Left renal pelvis (tissue), 4 donors: ENCODE results near the gene PRMT3. TPM values are rescaled to one million over a fixed set of nuclear protein-coding genes. Genes with fewer than 3 reads are reported as not detected.
"Not testable (repeated sequence)": the region's sequence is repeated elsewhere in the genome, so short reads cannot be mapped to it uniquely, and the experiment has no call there.

Experiments used
- DNase-seq, 4 donors: peaks; one replicate each; pipeline ENCODE4 v3.0.0-alpha.2; 2013; ENCODE audit warnings: low read depth in 4 of 4, low spot score in 3 of 4
- polyA plus RNA-seq, 4 donors: library from polyadenylated mRNA; unstranded; fragments of 120-200 nt; gene quantifications; one replicate each; pipeline ENCODE4 v1.2.1, GENCODE V29; 2013; ENCODE audit not compliant: insufficient read length in 4 of 4

PRMT3 gene
- polyA plus RNA-seq, 4 donors, result 16.4 to 19.2 (median 18.2) TPM

- DNase-seq, result no peak
These were observed 109.7 kb downstream of the PRMT3 start for GRCh38 chr11:20497124-20497792.

DNA sequence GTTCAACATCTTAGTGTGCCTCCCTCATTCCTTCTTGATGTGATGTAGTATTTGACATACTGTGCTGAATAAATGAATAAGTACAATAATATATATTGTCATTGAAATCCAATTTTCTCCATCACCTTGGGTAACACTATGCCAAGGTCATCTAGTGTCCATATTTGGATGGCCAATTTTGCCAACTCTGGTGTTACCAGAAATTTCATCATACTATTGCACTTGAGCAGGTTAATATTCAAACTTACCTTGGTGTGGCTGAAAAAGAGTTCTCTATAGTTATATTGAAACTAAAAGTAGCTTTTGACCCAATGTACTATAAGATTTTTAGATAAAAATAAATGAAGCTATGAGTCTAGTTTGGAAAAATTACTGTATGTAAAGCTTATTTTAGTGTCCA is 113.7 kb downstream of the PRMT3 start:
- DNase-seq, result no peak

DNA sequence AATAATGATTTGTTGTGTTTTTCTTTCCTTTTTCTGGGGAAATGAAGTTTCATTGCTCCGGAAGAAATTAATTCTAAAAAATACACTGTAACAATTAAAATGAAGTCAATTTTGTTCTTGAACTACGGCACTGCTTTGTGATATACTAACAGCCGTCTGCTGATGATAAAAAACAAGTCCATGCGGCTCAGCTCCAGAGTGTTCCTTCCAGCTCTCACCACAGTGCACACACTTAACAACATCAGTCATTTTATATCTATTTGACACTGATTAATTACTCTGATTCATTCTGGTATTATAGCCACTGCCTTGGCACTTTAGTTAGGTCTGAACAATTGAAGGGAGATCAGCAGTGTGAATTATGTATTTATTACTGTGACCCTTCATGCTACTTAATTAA is 114.5 kb downstream of the PRMT3 start:
- DNase-seq, result no peak

GRCh38 chr11:20511982-20512381 is 124.5 kb downstream of the PRMT3 start:
- DNase-seq, result no peak

DNA sequence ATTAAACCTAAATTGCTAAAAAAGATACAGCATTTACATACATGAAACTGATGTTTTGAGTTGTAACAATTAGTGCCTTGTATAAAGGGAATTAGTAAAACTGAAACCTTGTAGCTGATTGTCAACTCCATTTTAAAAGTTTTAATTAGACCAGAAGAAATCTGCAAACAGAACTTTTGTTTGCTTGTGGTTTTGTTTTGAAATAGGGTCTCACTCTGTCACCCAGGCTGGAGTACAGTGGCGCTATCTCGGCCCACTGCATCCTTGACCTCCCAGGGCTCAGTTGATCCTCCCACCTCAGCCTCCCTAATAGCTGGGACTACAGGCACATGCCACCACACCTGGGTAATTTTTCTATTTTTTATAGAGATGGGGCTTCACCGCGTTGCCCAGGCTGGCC is 125.4 kb downstream of the PRMT3 start:
- DNase-seq, result no peak

DNA sequence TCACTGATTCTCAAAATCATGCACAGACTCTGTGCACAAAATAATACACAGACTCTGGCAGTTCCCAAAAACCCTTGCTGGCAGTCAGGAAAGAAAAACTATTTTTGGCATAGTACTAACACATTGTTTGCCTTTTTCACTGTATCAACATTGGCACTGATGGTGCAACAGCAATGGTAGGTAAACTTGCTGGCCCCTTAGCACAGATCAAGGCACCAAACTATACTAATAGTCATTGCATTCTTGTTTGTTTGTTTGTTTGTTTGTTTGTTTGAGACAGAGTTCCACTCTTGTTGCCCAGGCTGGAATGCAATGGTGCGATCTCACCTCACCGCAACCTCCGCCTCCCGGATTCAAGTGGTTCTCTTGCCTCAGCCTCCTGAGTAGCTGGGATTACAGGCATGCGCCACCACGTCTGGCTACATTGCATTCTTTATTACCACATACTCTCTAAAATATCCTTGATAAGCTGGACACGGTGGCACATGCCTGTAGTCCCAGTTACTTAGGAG is 130.9 kb downstream of the PRMT3 start:
- no peak for DNase-seq

DNA sequence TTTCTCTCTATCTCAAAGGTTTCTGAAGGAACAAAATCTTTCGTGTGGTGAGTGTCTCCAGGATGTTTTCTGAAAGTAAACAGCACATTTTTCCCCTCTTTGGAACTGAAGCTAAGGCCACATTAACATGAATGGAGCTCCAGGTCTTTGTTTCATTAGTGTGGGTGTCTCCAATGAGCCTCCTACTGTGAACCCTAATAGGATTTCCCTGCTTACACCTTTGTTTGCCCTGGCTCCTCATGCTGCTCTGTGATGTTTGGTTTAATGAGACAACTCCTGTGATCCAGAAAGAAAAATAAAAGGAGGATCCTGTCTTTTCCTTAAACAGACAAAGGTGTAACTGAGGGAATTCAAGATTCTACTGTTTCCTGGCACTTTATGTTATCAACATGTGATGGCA is 135.0 kb downstream of the PRMT3 start:
- DNase-seq, result no peak

DNA sequence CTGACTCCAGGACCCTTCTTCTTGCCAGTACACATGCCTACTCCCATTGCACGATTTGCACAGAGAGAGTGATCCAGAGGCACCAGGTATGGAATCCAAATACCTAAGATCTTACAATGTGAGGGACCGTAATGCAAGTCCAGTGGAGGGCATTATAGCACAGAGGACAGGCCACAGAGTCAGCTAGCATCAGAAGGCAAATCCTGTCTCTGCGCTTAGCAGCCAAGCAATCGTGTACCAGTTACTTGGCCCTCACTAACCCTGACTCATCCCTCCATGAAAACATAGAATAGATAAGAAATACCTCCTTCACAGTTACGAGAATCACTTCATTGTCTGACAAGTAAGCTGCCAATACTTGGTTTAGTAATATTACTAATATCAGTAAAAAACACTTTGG is 142.2 kb downstream of the PRMT3 start:
- DNase-seq, result no peak

GRCh38 chr11:20530942-20531703 is 143.6 kb downstream of the PRMT3 start:
- DNase-seq, result no peak

- DNase-seq, result no peak
These were observed 147.9 kb downstream of the PRMT3 start for GRCh38 chr11:20535271-20535881.

DNA sequence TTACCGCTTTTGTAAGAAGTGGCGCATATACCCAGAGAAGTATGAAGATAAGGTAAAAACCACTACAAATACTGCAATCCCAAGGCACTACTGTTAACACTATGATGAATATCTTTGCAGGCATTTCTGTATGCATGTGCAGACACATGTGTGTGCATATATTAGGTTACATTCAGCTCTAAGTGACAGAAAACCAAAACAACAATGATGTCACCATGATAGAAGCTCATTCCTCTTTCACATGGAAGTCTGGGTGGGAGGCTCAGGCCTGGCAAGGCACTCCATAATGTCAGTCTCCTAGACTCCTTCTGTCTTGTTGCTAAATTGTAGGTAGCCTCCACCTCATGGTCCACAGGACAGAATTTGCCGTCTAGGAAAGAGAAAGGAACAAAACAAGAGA is 148.8 kb downstream of the PRMT3 start:
- no peak for DNase-seq

DNA sequence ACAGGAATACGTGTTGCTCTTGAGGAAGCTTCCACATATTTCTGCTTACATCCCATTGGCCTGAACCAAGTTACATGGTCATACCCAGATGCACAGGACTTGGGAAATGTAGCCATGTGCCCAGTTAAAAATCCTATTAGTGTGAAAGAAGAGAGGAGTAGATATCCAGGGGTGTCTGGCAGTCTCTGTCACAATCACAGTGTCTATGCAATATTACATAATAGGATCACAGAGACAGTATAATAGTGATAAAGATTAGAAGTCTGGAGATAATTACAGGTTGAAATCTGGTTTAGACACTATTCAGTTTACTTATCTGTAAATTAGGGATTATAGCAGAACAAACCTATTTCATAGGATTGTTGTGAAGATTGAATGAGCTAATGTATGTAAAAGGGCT is 149.3 kb downstream of the PRMT3 start:
- no peak for DNase-seq

- DNase-seq, result peak in 1 of 4 donors; percentile 3
These were observed 154.0 kb downstream of the PRMT3 start for GRCh38 chr11:20541503-20541902.

DNA sequence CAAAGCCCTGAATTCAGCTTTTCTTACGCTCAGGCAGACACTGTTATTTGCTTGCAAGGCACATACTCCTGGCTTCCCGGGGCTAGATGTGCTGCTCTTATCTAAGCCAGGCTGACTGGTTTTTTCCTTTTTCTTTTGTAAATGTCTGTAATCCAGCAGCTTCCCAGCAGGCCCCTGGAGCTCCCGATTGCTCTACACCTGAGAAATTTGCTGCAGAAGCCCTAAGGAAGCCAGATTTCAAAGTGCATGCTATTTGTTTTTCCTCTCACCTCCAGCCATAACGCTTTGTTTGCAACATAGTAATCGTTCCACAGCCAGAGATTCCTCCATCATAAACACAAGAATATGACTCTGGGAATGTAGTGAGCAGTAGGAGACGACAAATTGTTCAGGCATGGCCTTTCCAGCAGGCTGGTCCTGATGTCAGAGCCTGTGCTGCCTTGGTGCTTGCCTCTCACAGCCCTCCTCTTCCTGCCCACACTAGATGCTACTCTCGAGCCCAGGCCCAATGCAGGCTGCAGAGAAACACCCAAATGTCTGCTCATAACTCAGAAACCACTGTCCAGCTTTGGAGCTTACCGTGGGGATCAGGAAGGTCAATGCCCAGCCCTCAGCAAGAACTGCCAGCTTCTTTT is 157.2 kb downstream of the PRMT3 start:
- no peak for DNase-seq

GRCh38 chr11:20547411-20547810 is 159.9 kb downstream of the PRMT3 start:
- no peak for DNase-seq

- DNase-seq, result no peak
These were observed 163.6 kb downstream of the PRMT3 start for GRCh38 chr11:20551096-20551495.

DNA sequence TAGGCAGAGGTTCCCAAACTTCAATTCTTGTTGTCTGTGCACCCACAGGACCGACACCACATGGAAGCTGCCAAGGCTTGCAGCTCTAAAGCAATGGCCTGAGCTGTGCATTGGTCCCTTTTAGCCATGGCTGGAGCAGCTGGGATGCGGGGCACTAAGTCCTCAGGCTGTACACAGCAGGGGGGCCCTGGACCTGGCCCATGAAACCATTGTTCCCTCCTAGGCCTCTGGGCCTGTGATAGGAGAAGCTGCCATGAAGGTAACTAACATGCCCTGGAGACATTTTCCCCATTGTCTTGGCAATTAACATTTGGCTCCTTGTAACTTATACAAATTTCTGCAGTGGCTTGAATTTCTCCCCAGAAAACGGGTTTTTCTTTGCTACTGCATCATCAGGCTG is 168.3 kb downstream of the PRMT3 start:
- no peak for DNase-seq

DNA sequence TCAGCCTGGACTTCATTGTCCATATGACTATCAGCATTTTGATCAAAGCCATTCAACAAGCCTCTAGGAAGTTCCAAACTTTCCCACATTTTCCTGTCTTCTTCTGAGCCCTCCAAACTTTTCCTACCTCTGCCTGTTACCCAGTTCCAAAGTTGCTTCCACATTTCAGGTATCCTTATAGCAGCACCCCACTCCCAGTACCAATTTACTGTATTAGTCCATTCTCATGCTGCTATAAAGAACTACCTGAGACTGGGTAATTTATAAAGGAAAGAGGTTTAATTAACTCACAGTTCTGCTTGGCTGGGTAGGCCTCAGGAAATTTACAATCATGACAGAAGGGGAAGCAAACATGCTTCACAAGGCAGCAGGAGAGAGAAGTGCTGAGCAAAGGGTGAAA is 168.9 kb downstream of the PRMT3 start:
- not testable (repeated sequence) for DNase-seq

GRCh38 chr11:20558741-20559140 is 171.2 kb downstream of the PRMT3 start:
- DNase-seq, result no peak
